ENCODE data around the gene PLEKHG4B. TPM values are rescaled to one million over a fixed set of nuclear protein-coding genes. Genes with fewer than 3 reads are reported as not detected.

The PLEKHG4B gene
- total RNA-seq, 1 experiment from 2014 or later, result 0.34 TPM

GRCh38 chr5:153256-153655 is 61.3 kb downstream of the PLEKHG4B start:
- Histone ChIP-seq H3K36me3 (no peaks in the 10 kb centered on the region), H3K27ac (peak overlapping the region; percentile 16), H3K9me3 (replicated peaks) (no peaks in the 10 kb centered on the region), H3K4me1 (replicated peaks) (peaks cover 29% of the 10 kb centered on the region), H3K4me3 (peak overlapping the region; percentile 19), H3K27me3 (replicated peaks) (no peaks in the 10 kb centered on the region)
- DNase-seq (ENCODE audit: low read depth in 1 of 2, low spot score in 2 of 2), result peak; percentile 70 to 76

- H3K27me3 ChIP-seq (replicated peaks), result no peaks in the 10 kb centered on the region
- H3K36me3 ChIP-seq, result no peaks in the 10 kb centered on the region
- peaks cover 37% of the 10 kb centered on the region for H3K4me1 ChIP-seq (replicated peaks)
- H3K9me3 ChIP-seq (replicated peaks), result no peaks in the 10 kb centered on the region
- no peak overlapping the region for H3K27ac ChIP-seq
- DNase-seq (ENCODE audit: low read depth in 1 of 2, low spot score in 2 of 2), result no peak
- H3K4me3 ChIP-seq, result no peak overlapping the region
Observed at GRCh38 chr5:154236-154635, 62.3 kb downstream of the PLEKHG4B start.

GRCh38 chr5:154826-155225 is 62.9 kb downstream of the PLEKHG4B start:
- no peaks in the 10 kb centered on the region for H3K36me3 ChIP-seq
- H3K4me3 ChIP-seq, result no peak overlapping the region
- no peaks in the 10 kb centered on the region for H3K27me3 ChIP-seq (replicated peaks)
- no peak for DNase-seq (ENCODE audit: low read depth in 1 of 2, low spot score in 2 of 2)
- no peak overlapping the region for H3K27ac ChIP-seq
- no peaks in the 10 kb centered on the region for H3K9me3 ChIP-seq (replicated peaks)
- peaks cover 37% of the 10 kb centered on the region for H3K4me1 ChIP-seq (replicated peaks)

GRCh38 chr5:155651-156410 is 63.9 kb downstream of the PLEKHG4B start:
- DNase-seq (ENCODE audit: low read depth in 1 of 2, low spot score in 2 of 2), result no peak
- H3K27ac ChIP-seq, result no peak overlapping the region
- H3K27me3 ChIP-seq (replicated peaks), result no peaks in the 10 kb centered on the region
- no peaks in the 10 kb centered on the region for H3K36me3 ChIP-seq
- H3K4me3 ChIP-seq, result no peak overlapping the region
- H3K4me1 ChIP-seq (replicated peaks), result peaks cover 40% of the 10 kb centered on the region
- H3K9me3 ChIP-seq (replicated peaks), result no peaks in the 10 kb centered on the region

GRCh38 chr5:156411-157072 is 64.6 kb downstream of the PLEKHG4B start:
- Histone ChIP-seq H3K4me1 (replicated peaks) (peaks cover 43% of the 10 kb centered on the region), H3K9me3 (replicated peaks) (no peaks in the 10 kb centered on the region), H3K27me3 (replicated peaks) (no peaks in the 10 kb centered on the region), H3K4me3 (no peak overlapping the region), H3K27ac (no peak overlapping the region), H3K36me3 (no peaks in the 10 kb centered on the region)
- peak in 1 of 2 experiments; percentile 39 for DNase-seq (ENCODE audit: low read depth in 1 of 2, low spot score in 2 of 2)

- Histone ChIP-seq H3K4me3 (no peak overlapping the region), H3K9me3 (replicated peaks) (no peaks in the 10 kb centered on the region), H3K27me3 (replicated peaks) (no peaks in the 10 kb centered on the region), H3K4me1 (replicated peaks) (peaks cover 43% of the 10 kb centered on the region), H3K27ac (no peak overlapping the region), H3K36me3 (no peaks in the 10 kb centered on the region)
- DNase-seq (ENCODE audit: low read depth in 1 of 2, low spot score in 2 of 2), result no peak
Observed at GRCh38 chr5:157126-157715, 65.3 kb downstream of the PLEKHG4B start.

- H3K9me3 ChIP-seq (replicated peaks), result no peaks in the 10 kb centered on the region
- H3K4me1 ChIP-seq (replicated peaks), result peaks cover 41% of the 10 kb centered on the region
- no peak overlapping the region for H3K4me3 ChIP-seq
- DNase-seq (ENCODE audit: low read depth in 1 of 2, low spot score in 2 of 2), result no peak
- no peaks in the 10 kb centered on the region for H3K36me3 ChIP-seq
- H3K27me3 ChIP-seq (replicated peaks), result no peaks in the 10 kb centered on the region
- H3K27ac ChIP-seq, result no peak overlapping the region
Observed at GRCh38 chr5:157801-158200, 65.8 kb downstream of the PLEKHG4B start.

GRCh38 chr5:158807-159447 is 67.0 kb downstream of the PLEKHG4B start:
- peaks cover 31% of the 10 kb centered on the region for H3K4me1 ChIP-seq (replicated peaks)
- no peaks in the 10 kb centered on the region for H3K36me3 ChIP-seq
- no peaks in the 10 kb centered on the region for H3K9me3 ChIP-seq (replicated peaks)
- DNase-seq (ENCODE audit: low read depth in 1 of 2, low spot score in 2 of 2), result no peak
- no peak overlapping the region for H3K4me3 ChIP-seq
- no peaks in the 10 kb centered on the region for H3K27me3 ChIP-seq (replicated peaks)
- H3K27ac ChIP-seq, result peak overlapping the region; percentile 51; the same call in 1 of the 2 replicates

GRCh38 chr5:159448-160172 is 67.6 kb downstream of the PLEKHG4B start:
- H3K36me3 ChIP-seq, result no peaks in the 10 kb centered on the region
- peak; percentile 72 to 75 for DNase-seq (ENCODE audit: low read depth in 1 of 2, low spot score in 2 of 2)
- H3K4me3 ChIP-seq, result no peak overlapping the region
- H3K9me3 ChIP-seq (replicated peaks), result no peaks in the 10 kb centered on the region
- H3K27ac ChIP-seq, result peak overlapping the region; percentile 51
- peaks cover 26% of the 10 kb centered on the region for H3K4me1 ChIP-seq (replicated peaks)
- no peaks in the 10 kb centered on the region for H3K27me3 ChIP-seq (replicated peaks)

- peaks cover 26% of the 10 kb centered on the region for H3K4me1 ChIP-seq (replicated peaks)
- no peaks in the 10 kb centered on the region for H3K9me3 ChIP-seq (replicated peaks)
- no peaks in the 10 kb centered on the region for H3K27me3 ChIP-seq (replicated peaks)
- no peaks in the 10 kb centered on the region for H3K36me3 ChIP-seq
- H3K4me3 ChIP-seq, result no peak overlapping the region
- peak; percentile 48 to 62 for DNase-seq (ENCODE audit: low read depth in 1 of 2, low spot score in 2 of 2)
- peak overlapping the region; percentile 51; the same call in 1 of the 2 replicates for H3K27ac ChIP-seq
Observed at GRCh38 chr5:160173-160510, 68.2 kb downstream of the PLEKHG4B start.

GRCh38 chr5:160921-161802 is 69.2 kb downstream of the PLEKHG4B start:
- Histone ChIP-seq H3K36me3 (no peaks in the 10 kb centered on the region), H3K4me3 (no peak overlapping the region), H3K27ac (no peak overlapping the region), H3K4me1 (replicated peaks) (peaks cover 26% of the 10 kb centered on the region), H3K27me3 (replicated peaks) (no peaks in the 10 kb centered on the region), H3K9me3 (replicated peaks) (no peaks in the 10 kb centered on the region)
- no peak for DNase-seq (ENCODE audit: low read depth in 1 of 2, low spot score in 2 of 2)

GRCh38 chr5:161803-162110 is 69.8 kb downstream of the PLEKHG4B start:
- Histone ChIP-seq H3K4me1 (replicated peaks) (peaks cover 28% of the 10 kb centered on the region), H3K27ac (no peak overlapping the region), H3K27me3 (replicated peaks) (no peaks in the 10 kb centered on the region), H3K9me3 (replicated peaks) (no peaks in the 10 kb centered on the region), H3K36me3 (no peaks in the 10 kb centered on the region), H3K4me3 (no peak overlapping the region)
- DNase-seq (ENCODE audit: low read depth in 1 of 2, low spot score in 2 of 2), result no peak

GRCh38 chr5:162190-162564 is 70.2 kb downstream of the PLEKHG4B start:
- no peak overlapping the region for H3K4me3 ChIP-seq
- H3K27me3 ChIP-seq (replicated peaks), result no peaks in the 10 kb centered on the region
- peaks cover 30% of the 10 kb centered on the region for H3K4me1 ChIP-seq (replicated peaks)
- H3K27ac ChIP-seq, result no peak overlapping the region
- H3K9me3 ChIP-seq (replicated peaks), result no peaks in the 10 kb centered on the region
- no peak for DNase-seq (ENCODE audit: low read depth in 1 of 2, low spot score in 2 of 2)
- no peaks in the 10 kb centered on the region for H3K36me3 ChIP-seq
